ENCODE results near the gene WDR37. TPM values are rescaled to one million over a fixed set of nuclear protein-coding genes. Genes with fewer than 3 reads are reported as not detected.
"Not testable (repeated sequence)": the region's sequence is repeated elsewhere in the genome, so short reads cannot be mapped to it uniquely, and the experiment has no call there.

Gene WDR37
- 10 to 100 TPM; 16.8 to 28.8 (median 22.3) TPM for total RNA-seq

GRCh38 chr10:1056326-1057105, at the start of gene WDR37:
Gene WDR37 (plus strand): TSS chr10:1056385. CDS start chr10:1072156, 15,771 bp downstream.
- TF ChIP-seq POLR2A (IDR thresholded peaks at IDR 0.05) (peak; percentile 66 to 72), CTCF (IDR thresholded peaks at IDR 0.05) (no peak)
- peak; percentile 85 to 94 (median 91) for DNase-seq
- Histone ChIP-seq H3K9me3 (no peaks in the 10 kb centered on the region), H3K27me3 (no peaks in the 10 kb centered on the region), H3K36me3 (peaks cover 0 to 22% (median 0%) of the 10 kb centered on the region in 3 donors), H3K27ac (peak within 1 kb of the TSS; percentile 98 to 100 (median 99)), H3K4me1 (peaks cover 0 to 19% (median 1%) of the 10 kb centered on the region in 4 donors), H3K4me3 (peak within 1 kb of the TSS; percentile 77 to 100 (median 86))

- peaks cover 0 to 9% (median 0%) of the 10 kb centered on the region in 4 donors for H3K9me3 ChIP-seq
- DNase-seq = no peak
- peaks cover 0 to 100% (median 5%) of the 10 kb centered on the region in 3 donors for H3K36me3 ChIP-seq
- H3K27ac ChIP-seq = no peak overlapping the region
- H3K4me1 ChIP-seq = no peaks in the 10 kb centered on the region
- no peak overlapping the region for H3K4me3 ChIP-seq
- TF ChIP-seq POLR2A (IDR thresholded peaks at IDR 0.05) (no peak), CTCF (IDR thresholded peaks at IDR 0.05) (no peak)
- H3K27me3 ChIP-seq = no peaks in the 10 kb centered on the region
These were observed 49.6 kb upstream of the WDR37 start for GRCh38 chr10:1006573-1006972.

- no peak for DNase-seq
- no peaks in the 10 kb centered on the region for H3K4me1 ChIP-seq
- TF ChIP-seq POLR2A (IDR thresholded peaks at IDR 0.05) = no peak
- TF ChIP-seq CTCF (IDR thresholded peaks at IDR 0.05) = no peak
- peaks cover 0 to 3% (median 0%) of the 10 kb centered on the region in 4 donors for H3K9me3 ChIP-seq
- H3K36me3 ChIP-seq = peaks cover 0 to 100% (median 5%) of the 10 kb centered on the region in 3 donors
- H3K4me3 ChIP-seq = no peak overlapping the region
- H3K27me3 ChIP-seq = no peaks in the 10 kb centered on the region
- H3K27ac ChIP-seq = no peak overlapping the region
These were observed 48.6 kb upstream of the WDR37 start for GRCh38 chr10:1007583-1007982.

GRCh38 chr10:1009071-1009494, 47.1 kb upstream of the WDR37 start:
- no peaks in the 10 kb centered on the region for H3K4me1 ChIP-seq

GRCh38 chr10:1009947-1010346, 46.2 kb upstream of the WDR37 start:
- H3K27ac ChIP-seq, H3K4me1 ChIP-seq, H3K27me3 ChIP-seq, DNase-seq, H3K4me3 ChIP-seq, H3K9me3 ChIP-seq: not testable (repeated sequence)
- peaks cover 0 to 100% (median 0%) of the 10 kb centered on the region in 3 donors for H3K36me3 ChIP-seq

More at GRCh38 chr10:1009071-1009494, 47.1 kb upstream of the WDR37 start:
- Histone ChIP-seq H3K27ac (no peak overlapping the region), H3K27me3 (no peaks in the 10 kb centered on the region), H3K9me3 (no peaks in the 10 kb centered on the region), H3K4me3 (no peak overlapping the region), H3K36me3 (peaks cover 0 to 100% (median 0%) of the 10 kb centered on the region in 3 donors)
- no peak for DNase-seq
- no peak for TF ChIP-seq CTCF (IDR thresholded peaks at IDR 0.05)
- no peak for TF ChIP-seq POLR2A (IDR thresholded peaks at IDR 0.05)

- no peaks in the 10 kb centered on the region for H3K9me3 ChIP-seq
- peaks cover 0 to 98% (median 0%) of the 10 kb centered on the region in 3 donors for H3K36me3 ChIP-seq
- H3K4me3 ChIP-seq = no peak overlapping the region
- no peaks in the 10 kb centered on the region for H3K27me3 ChIP-seq
- H3K27ac ChIP-seq = no peak overlapping the region
- no peak for DNase-seq
- H3K4me1 ChIP-seq = no peaks in the 10 kb centered on the region
- TF ChIP-seq POLR2A (IDR thresholded peaks at IDR 0.05) (no peak), CTCF (IDR thresholded peaks at IDR 0.05) (no peak)
These were observed 45.5 kb upstream of the WDR37 start for GRCh38 chr10:1010703-1011102.
